NCI-H2196 (cell line): Measurements from ENCODE around the gene CCL3.
"Not testable (repeated sequence)": the region's sequence is repeated elsewhere in the genome, so short reads cannot be mapped to it uniquely, and the experiment has no call there.

Experiments used
- DNase-seq: peaks from one replicate; lab custom pipeline; 2025; ENCODE audit not compliant: unreplicated experiment; lab: John Stamatoyannopoulos, UW

CCL3 gene

DNA sequence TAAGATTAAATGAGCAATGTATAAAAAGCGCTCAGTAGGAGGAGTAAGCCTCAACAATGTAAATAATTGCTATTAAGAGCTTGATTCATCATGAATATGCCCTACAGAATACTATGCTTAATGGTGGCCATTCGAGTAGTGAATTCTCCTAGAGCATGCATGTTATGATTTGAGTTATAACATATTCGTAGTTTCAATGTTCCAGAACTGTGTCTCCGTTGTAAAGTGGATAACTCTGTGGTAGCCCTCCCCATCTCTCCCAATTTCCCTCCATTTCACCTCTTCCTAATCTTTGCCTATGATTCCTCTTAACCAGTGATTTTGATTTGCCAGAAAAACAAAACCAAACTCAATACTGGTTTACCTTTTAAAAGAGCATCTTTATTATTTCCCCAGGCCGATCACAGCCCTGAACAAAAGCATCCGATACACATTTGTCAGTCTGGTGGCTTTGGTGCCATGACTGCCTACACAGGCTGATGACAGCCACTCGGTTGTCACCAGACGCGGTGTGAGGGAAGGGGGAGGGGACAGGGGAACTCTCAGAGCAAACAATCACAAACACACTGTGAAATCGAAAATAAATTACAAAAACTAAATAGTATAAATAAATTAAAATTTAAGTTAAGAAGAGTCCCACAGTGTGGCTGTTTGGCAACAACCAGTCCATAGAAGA lies 1.9 kb downstream of the CCL3 start:
- not testable (repeated sequence) for DNase-seq

DNA sequence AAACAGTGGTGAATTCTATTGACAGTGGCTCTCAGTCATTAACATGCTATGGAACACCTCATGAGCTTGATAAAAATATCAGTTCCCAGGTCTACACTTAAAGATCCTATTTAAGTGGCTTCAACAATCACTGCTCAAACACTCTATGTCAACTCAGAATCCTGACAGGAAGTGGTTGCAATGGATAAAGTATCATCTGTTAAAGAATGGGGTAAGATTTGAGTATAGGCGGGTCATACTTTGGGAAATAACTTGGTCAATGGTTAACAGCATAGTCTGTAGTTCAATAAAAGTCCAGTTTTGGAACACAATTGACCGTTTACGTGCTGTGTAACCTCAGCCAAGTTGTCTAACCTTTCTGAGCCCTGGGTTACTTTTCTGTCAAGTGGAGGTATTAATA lies 2.5 kb downstream of the CCL3 start:
- not testable (repeated sequence) for DNase-seq

DNA sequence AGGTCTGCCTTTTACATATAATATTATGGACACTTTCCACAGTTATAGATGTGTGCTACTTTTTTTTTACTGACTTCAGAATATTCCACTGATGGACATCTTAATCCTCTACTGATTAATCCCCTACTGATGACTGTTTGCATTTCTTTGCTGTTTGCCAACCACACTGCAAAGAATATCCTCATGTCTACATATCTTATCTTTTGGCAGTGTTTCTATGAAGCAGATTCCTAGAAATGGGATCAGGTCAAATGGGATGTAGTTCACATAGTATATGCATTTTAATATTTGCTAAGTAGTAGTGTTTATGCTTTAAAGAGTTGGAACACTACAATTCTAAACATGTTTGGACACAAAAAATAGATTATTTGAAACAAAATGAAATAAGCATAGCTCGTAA lies 3.2 kb downstream of the CCL3 start:
- DNase-seq = no peak

DNA sequence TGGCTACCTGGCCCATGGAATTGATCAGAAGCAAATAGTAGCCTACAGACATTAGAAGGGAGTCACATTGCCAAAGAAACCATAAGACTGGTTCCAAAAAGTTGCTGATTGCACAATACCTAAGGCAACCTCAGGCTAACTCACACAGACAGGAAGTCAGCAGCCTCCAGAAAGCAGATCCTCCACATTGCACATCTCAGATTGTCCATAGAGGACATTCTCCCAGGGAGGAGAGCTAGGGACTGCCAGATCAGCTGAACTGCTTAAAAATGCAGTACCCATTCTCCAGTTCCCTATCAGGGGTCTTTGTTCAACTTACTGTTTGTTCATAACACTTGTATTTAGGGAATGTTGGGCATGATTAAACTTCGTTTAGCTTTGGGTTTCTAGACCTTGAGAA lies 4.2 kb downstream of the CCL3 start:
- no peak for DNase-seq

DNA sequence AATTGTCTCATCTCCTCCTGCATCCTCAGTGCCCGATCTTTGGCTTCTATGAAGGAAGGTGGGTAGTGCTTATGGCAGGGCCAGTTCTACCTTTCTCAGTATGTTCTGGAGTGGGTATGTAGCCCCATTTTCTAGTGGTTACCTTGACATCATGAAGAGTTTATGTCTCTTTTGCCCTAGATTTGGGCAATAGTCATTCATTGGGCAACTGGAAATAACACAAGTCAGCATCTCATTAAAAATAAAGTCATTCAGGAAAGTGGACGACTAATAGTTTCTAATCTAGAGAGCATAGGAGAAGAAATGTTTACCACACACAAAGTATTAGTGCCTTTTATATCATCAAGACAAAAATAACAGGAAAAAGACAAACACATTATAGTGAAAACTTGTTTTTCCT lies 6.3 kb downstream of the CCL3 start:
- not testable (repeated sequence) for DNase-seq

DNA sequence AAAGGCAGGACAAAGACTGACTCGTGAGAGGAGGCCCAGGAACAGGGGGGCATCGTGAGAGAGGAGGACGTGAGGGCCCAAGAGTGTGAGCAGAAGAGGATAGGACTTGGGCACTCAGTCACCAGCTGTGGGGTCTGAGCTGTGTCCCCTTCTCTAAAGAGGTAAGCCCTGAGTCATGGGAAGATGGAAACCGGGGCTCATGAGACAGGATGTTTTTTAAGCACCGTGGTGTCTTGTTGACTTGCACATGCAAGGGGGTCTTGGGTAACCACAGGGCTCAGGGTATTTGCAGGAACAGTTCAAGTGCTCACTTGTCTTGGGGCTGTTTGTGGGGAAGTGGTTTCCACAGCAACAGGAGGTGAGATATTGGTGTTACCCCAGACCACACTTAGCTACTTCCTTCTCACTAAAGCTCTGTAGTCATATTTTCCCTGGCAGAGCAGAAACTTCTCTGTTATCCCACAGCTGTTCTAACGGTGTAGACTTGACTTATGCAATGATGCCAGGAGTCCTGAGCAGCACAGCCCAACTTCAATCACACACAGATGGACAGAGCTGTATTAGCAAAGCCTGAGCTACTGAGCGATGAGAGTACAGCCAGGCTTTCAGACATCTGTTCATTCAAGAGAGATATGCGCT lies 7.3 kb downstream of the CCL3 start:
- not testable (repeated sequence) for DNase-seq

DNA sequence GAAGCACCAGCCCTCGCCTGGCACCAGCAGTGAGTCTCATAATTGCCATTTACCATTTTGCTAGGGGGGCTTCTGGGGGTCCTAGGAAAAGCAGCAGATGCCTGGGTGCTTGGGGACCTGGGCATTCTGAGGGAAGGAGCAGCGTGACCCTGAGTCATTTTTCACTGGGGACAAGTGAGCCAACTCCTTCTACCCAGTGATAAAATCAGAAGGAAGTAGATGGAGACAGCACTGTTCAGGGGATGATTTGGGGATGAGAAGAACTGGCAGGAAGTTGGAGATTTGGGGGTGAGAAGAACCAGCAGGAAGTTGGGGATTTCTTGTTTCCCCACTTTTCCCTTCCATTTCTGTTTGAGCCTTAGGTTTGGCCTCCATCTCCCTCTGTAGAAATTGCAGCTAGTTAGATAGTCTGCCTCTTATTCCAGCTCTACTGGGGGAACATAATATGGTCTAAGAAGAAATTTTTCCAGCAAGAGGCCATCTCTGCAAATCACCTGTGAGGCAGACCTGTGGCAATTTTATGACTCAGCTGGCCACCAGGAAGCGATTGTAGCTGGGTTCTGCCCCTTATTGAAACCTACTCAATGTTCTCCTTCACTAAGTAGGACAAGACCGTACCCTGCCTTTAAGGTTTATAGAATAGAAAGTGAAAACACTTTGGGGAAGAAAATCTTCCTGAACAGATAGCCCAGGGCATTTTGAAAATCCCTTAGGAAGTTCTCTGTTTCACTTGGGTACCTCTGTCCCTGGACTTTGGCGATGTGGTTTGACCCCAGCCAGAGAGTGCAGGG lies 8.1 kb downstream of the CCL3 start:
- DNase-seq = not testable (repeated sequence)

DNA sequence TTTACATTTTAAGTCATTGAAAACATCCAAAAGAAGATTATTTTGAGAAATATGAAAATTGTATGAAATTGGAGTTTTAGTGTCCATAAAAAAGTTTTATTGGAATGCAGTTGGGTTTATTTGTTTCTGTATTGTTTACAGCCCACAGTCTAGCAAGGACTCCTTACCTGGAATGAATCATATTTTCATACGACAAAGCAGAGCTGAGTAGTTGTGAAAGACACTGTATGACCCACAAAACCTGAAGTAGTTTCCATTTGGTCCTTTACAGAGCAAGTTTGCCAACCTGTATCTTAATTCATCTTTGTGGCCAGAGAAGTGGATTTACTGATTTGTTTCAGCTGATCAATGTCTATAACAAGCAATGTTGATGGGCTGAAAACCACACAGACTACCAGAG lies 15.6 kb downstream of the CCL3 start:
- no peak for DNase-seq

DNA sequence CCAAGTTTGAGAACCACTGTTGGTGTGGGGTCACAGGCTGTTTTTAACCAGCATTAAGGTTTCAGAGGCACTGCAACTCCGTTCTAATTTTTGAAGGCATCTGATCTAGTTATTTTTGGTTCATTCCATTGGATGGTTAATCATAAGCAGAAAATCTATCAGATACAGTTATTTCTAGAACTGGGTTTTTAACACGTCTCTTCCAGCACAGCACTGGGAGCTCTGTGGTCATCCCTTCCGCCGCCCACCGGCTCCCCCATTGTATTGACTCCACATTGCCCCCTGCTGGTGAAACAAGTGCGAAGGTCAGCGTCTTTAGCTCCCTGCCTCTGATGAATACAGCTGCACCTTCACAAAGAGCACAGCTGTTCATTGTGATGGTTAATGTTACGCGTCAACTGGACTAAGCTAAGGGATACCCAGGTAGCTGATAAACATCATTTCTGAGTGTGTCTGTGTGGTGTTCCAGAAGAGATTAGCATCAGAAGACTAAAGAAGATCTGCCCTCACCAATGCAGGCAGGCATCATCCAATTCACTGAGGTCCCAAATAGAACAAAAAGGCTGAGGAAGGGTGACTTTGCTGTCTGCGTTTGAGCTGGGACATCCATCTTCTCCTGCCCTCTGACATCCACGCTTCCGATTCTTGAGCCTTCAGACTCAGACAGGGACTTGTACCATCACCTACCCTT lies 17.4 kb downstream of the CCL3 start:
- DNase-seq = no peak

DNA sequence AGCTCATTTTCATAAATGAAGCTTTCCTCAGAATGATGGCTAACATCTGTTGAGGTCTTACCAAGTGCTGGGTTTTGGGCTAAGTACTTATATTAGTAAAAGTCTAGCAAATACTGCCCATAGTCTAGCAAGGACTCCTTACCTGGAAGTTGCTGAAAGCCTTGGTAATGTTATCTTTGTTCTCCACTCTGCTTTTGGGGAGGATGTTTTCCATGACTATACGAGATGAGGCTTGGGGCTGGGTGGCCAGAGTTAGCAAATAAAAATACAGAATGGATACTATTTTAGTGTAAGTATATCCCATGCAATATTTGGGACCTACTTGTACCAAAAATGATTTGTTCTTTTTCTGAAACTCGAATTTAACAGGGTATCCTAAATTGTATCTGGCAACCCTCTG lies 18.2 kb downstream of the CCL3 start:
- DNase-seq = no peak

DNA sequence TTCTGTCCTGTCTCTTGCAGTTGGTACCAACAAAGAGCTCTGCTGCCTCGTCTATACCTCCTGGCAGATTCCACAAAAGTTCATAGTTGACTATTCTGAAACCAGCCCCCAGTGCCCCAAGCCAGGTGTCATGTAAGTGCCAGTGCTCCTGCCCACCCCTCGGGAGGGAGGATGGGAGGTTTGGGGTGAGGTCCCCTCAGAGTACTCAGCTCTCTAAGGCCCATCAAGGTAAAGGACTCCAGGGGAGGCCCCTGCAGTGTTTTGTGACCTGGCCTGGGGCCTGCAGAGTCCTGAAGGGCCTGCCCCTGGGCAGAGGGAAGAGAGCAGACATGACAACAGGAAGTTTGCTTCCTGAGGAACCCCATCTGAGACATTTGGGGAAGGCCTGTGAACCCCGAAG lies 19.5 kb downstream of the CCL3 start:
- DNase-seq = no peak

DNA sequence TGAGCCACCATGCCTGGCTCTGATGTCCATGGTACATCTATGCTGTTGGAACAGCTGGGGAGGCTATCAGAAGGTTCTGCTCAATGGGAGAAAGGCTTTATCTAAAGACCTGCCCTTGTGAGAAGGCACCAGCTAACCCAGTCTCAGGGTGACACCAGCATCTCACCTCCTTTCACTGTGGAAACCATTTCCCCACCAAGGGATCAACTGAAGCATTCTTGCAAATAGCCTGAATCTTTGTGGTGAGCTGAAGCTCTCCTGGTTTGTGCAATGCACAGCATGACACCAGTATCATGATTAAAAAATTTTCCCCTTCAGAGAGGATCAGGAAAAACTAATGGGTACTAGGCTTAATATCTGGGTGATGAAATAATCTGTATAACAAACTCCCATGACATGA lies 20.8 kb downstream of the CCL3 start:
- no peak for DNase-seq

DNA sequence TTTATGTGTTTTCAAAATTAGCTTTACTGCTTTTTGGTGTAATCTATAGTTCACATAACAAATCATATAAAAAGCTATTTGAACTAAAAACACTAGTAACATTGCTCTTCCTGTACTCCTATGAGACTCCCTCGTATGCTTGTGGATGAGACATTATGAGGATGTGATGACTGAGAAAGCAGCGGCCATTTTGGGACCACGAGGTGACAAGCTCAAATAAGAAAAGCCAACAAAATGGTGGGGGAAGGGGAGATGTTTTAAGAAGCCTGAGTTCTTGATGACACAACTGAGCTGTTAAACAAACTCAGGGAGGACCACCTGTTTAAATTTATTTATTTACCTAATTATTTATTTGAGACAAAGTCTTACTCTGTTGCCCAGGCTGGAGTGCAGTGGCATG lies 21.4 kb downstream of the CCL3 start:
- DNase-seq = no peak

DNA sequence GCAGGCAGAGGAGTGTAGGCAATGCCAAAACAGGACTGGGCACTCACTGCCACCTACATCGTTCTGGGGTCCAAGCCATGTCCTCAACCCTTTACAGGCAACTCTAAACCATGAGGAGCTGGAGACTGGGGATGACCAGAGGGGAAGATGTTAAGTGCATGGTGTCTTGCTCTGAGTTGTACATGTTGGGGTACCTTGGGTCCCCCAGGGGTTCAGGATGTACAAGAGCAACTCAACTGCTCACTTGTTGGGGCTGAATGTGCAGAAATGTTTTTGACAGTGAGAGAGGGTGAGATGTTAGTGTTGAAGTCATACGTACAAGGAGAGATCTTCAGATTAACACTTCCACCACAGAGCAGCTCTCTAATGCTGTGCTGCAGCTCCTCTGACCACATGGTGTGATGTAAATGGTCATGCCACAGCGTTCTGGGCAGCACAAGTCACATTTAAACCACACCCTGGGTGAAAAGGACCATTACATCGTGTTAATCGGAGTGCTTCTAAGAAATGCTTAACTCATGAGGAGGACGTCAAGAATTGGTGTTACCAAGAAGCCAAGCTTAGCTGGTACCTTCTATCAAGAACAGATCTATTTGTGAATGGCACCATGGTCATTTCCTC lies 23.5 kb downstream of the CCL3 start:
- no peak for DNase-seq

DNA sequence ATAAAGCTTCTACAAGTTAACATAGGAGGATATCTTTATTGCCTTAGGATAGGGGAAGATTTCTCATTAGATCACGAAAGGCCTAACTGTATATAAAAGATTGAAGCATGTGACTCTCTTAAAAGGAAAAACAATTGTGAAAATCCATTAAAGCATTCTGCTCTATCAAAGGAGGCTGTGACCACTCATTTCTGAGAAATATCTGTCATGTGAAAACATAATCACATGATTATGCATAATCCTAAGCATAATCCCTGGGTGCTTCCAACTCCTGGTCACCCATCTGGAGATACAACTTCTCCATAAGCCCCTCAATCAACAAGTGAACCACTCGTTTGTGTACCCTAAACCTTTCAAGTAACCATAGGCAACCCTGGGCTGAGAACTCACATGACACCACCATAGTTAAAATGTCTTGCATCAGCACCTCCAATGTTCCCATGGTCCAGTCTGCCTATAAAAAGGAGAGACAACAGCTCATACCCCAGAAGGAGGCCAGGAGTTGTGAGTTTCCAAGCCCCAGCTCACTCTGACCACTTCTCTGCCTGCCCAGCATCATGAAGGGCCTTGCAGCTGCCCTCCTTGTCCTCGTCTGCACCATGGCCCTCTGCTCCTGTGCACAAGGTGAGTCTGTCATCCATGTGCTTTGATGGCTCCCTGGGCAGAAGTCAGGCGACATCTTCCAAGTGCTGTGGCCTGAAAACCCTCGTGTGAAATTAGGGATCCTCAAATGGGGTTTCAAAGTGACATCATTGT lies 26.0 kb downstream of the CCL3 start, which contains the start of gene CCL18:
Gene CCL18 (plus strand): TSS at position 487 of the 756 bp plus-strand sequence. CDS start 71 bp downstream, at position 558.
- DNase-seq = no peak

DNA sequence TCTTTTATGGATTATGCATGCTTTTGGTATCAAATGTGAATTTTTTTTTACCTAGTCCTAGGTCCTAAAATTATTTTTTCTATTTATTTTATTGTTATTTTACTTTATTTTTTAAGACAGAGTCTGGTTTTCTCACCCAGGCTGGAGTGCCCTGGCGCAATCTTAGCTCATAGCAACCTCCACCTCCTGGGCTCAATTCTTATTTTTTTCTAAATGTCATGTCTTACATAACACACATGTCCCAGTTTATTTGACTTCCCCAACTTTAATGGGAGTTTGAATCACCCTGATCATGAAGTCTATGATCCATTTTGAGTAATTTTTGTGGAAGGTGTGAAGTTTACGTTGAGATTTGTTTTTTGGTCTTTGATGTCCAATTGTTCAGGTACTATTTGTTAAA lies 29.1 kb downstream of the CCL3 start:
- no peak for DNase-seq

DNA sequence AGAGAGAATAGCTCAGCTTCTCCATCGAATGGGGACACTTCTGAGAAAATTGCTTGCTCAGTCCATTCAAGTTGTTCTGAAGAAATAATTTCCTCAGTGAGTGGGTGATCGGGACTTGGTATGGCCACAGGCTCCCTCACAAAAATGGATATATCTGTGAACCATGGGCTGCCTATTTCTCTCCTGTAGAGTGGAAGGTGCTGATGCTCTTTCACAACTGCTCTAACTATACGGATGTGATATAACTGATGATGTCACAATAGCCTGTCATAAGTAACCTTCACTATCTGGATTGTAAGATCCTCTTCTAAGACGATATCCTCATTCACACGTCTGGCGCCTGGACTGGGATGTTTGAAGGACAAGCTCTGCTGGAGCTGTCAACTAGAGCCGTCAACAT lies 30.5 kb downstream of the CCL3 start:
- no peak for DNase-seq

DNA sequence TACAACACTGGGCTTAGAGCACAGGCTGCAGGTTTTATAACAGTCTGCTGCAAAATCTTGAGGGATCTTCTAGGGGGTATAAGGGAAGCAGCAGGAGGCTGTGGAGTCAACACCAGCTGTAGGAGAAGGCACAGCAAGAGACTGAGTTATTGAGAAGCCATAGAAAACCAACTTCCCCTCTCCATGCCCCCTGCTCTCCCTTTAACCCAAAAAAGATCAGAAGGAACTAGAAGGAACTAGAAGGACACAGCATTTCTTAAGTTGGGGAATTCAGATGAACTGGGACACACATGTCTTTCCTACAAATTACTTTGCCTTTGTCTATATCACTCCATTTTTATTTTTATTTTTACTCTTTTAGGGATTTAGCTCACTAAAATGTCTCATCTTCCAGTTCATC lies 32.0 kb downstream of the CCL3 start:
- no peak for DNase-seq

DNA sequence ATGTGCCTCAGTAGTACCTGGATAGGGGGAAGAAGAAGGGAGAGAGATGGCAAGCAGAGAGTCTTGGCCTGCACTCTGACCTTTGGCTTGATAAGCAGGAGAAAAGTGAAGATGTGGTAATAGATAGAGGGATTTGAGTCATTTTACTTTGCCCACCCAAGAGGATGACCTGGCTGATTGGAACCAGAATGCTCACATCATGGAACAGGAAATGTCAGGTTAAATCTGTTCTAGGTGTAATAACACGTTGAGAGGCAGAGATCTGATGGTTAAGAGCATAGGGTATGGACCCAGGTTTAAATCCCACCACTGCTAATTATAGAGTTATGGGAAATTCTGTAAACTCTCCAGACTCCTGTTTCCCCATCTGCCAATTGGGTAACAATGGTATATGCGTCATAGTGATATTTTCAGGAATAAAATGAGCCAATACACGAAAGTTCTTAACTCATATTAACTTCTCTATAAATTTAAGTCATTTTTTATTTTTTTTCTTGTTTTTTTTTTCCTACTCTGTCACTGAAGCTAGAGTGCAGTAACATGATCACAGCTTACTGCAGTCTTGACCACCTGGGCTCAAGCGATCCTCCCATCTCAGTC lies 33.9 kb downstream of the CCL3 start:
- no peak for DNase-seq

DNA sequence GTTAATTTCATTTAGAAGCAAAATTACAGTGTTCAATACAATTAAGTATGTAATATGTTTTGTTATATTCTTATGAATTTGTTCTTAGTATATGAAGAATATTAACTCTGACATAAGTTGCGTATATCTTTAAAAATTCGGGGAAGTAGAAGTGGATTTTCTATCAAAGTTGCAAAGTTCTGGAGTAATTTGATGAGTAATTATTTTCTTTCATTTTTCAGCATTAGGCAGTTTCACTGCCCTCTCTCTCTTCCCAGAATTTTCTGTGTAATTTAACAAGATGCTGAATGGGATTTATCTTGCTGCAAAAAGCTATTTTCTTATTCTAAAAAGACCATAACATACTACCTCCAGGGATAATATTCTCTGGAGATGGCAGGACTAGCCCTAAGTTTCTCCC lies 34.8 kb downstream of the CCL3 start:
- DNase-seq = no peak
